ENCODE data around the gene RAP1A. TPM values are rescaled to one million over a fixed set of nuclear protein-coding genes. Genes with fewer than 3 reads are reported as not detected.

The RAP1A gene
- total RNA-seq, 1 experiment from 2014 or later: 25.4 TPM

DNA sequence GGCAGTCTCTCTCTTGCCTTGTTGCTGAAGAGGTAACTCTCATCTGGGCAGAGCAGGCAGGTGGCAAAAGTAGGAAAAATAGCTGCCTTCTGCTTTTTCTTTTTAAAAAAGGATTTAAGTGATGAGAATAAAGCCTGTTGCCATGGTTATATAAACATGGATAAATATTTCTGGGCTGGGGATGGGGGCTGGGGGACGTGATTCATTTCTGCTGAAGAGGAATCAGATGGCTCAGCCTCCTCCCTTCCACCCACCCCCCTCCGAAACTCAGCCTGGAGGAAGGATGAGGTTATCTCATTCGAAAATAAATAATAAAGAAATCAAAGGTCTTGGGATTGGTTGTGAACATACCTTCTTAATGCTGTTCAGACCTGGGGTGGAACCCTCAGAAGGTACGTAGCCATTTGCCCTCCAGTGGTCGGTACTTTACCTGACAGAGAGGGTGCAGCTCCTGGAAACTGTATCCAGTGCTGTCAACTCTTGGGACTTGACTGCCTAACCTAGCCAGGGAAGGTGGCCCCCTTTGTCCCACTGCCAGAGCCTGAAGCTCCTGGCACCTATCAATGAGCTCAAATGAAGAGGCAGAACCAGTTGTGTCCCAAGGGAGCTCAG, 123.5 kb downstream of the RAP1A start:
- Mint-ChIP-seq H3K27me3 (ENCODE audit: low read depth) (peaks cover 23% of the 10 kb centered on the region), H3K27ac (no peak overlapping the region), H3K4me1 (peaks cover 26% of the 10 kb centered on the region), H3K4me3 (no peak overlapping the region), H3K9me3 (no peaks in the 10 kb centered on the region), H3K36me3 (no peaks in the 10 kb centered on the region)
- ATAC-seq: no peak
- DNase-seq (ENCODE audit: low spot score): no peak
- CTCF ChIA-PET: interaction anchor here (0.7 to 3.1 kb wide), 4 partner anchors 12 to 235 kb away, joined by 4 to 11 read pairs (median 4); no protein-coding TSS in a partner anchor
- POLR2A ChIA-PET: no interaction called here
- TF ChIP-seq AFF4 (CRISPR knock-in tag; IDR thresholded peaks at IDR 0.05; ENCODE audit: borderline replicate concordance) (no peak), PRDM15 (CRISPR knock-in tag; IDR thresholded peaks at IDR 0.05) (no peak), ZNF423 (CRISPR knock-in tag; IDR thresholded peaks at IDR 0.05) (no peak), ZNF232 (CRISPR knock-in tag; IDR thresholded peaks at IDR 0.05) (no peak), EMX1 (CRISPR knock-in tag; IDR thresholded peaks at IDR 0.05) (no peak), SMAD3 (CRISPR knock-in tag; IDR thresholded peaks at IDR 0.05; ENCODE audit: borderline replicate concordance) (no peak), MYBL2 (CRISPR knock-in tag; IDR thresholded peaks at IDR 0.05) (no peak), PRRX2 (CRISPR knock-in tag; IDR thresholded peaks at IDR 0.05) (no peak), ZNF416 (CRISPR knock-in tag; IDR thresholded peaks at IDR 0.05) (no peak)
- TF ChIP-seq, protein P1, sequence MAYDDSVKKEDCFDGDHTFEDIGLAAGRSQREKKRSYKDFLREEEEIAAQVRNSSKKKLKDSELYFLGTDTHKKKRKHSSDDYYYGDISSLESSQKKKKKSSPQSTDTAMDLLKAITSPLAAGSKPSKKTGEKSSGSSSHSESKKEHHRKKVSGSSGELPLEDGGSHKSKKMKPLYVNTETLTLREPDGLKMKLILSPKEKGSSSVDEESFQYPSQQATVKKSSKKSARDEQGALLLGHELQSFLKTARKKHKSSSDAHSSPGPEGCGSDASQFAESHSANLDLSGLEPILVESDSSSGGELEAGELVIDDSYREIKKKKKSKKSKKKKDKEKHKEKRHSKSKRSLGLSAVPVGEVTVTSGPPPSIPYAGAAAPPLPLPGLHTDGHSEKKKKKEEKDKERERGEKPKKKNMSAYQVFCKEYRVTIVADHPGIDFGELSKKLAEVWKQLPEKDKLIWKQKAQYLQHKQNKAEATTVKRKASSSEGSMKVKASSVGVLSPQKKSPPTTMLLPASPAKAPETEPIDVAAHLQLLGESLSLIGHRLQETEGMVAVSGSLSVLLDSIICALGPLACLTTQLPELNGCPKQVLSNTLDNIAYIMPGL (CRISPR knock-in tag; IDR thresholded peaks at IDR 0.05): no peak
- TF ChIP-seq, protein P2, sequence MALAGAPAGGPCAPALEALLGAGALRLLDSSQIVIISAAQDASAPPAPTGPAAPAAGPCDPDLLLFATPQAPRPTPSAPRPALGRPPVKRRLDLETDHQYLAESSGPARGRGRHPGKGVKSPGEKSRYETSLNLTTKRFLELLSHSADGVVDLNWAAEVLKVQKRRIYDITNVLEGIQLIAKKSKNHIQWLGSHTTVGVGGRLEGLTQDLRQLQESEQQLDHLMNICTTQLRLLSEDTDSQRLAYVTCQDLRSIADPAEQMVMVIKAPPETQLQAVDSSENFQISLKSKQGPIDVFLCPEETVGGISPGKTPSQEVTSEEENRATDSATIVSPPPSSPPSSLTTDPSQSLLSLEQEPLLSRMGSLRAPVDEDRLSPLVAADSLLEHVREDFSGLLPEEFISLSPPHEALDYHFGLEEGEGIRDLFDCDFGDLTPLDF (CRISPR knock-in tag; IDR thresholded peaks at IDR 0.05): no peak
- TF ChIP-seq, protein P3, sequence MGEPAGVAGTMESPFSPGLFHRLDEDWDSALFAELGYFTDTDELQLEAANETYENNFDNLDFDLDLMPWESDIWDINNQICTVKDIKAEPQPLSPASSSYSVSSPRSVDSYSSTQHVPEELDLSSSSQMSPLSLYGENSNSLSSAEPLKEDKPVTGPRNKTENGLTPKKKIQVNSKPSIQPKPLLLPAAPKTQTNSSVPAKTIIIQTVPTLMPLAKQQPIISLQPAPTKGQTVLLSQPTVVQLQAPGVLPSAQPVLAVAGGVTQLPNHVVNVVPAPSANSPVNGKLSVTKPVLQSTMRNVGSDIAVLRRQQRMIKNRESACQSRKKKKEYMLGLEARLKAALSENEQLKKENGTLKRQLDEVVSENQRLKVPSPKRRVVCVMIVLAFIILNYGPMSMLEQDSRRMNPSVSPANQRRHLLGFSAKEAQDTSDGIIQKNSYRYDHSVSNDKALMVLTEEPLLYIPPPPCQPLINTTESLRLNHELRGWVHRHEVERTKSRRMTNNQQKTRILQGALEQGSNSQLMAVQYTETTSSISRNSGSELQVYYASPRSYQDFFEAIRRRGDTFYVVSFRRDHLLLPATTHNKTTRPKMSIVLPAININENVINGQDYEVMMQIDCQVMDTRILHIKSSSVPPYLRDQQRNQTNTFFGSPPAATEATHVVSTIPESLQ (CRISPR knock-in tag; IDR thresholded peaks at IDR 0.05): no peak
- TF ChIP-seq, protein P4, sequence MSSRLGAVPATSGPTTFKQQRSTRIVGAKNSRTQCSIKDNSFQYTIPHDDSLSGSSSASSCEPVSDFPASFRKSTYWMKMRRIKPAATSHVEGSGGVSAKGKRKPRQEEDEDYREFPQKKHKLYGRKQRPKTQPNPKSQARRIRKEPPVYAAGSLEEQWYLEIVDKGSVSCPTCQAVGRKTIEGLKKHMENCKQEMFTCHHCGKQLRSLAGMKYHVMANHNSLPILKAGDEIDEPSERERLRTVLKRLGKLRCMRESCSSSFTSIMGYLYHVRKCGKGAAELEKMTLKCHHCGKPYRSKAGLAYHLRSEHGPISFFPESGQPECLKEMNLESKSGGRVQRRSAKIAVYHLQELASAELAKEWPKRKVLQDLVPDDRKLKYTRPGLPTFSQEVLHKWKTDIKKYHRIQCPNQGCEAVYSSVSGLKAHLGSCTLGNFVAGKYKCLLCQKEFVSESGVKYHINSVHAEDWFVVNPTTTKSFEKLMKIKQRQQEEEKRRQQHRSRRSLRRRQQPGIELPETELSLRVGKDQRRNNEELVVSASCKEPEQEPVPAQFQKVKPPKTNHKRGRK (CRISPR knock-in tag; IDR thresholded peaks at IDR 0.05; ENCODE audit: borderline replicate concordance): no peak
